Subcutaneous abdominal adipose tissue (tissue), 5 donors: Measurements from ENCODE around the gene SHC2.
A peak's percentile ranks its signal among the peaks of the same experiment; 100 is the strongest.

Source experiments
- H3K27ac ChIP-seq: one replicate; pipeline ENCODE4 v1.7.0; 2013; ENCODE audit warnings: low read depth, mild to moderate bottlenecking, inconsistent platforms, low read length, moderate library complexity
- H3K27me3 ChIP-seq, 5 donors: one replicate each; pipeline ENCODE4 v1.7.0; 2013; ENCODE audit warnings: low read length in 5 of 5, inconsistent platforms in 1 of 5; ENCODE audit not compliant: control insufficient read depth in 5 of 5, insufficient read depth in 4 of 5
- H3K36me3 ChIP-seq, 5 donors: one replicate each; pipeline ENCODE4 v1.7.0; 2013; ENCODE audit warnings: low read length in 5 of 5; ENCODE audit not compliant: control insufficient read depth in 5 of 5, insufficient read depth in 5 of 5
- H3K4me1 ChIP-seq, 5 donors: one replicate each; pipeline ENCODE4 v1.7.0; 2013; ENCODE audit warnings: low read length in 5 of 5, mild to moderate bottlenecking in 3 of 5, moderate library complexity in 1 of 5; ENCODE audit not compliant: control insufficient read depth in 5 of 5, insufficient read depth in 5 of 5
- H3K4me3 ChIP-seq, 5 donors: one replicate each; pipeline ENCODE4 v1.7.0; 2013; ENCODE audit warnings: low read length in 5 of 5, low read depth in 1 of 5
- H3K9ac ChIP-seq, 5 donors: one replicate each; pipeline ENCODE4 v1.7.0; 2013; ENCODE audit warnings: low read length in 5 of 5, mild to moderate bottlenecking in 4 of 5, moderate library complexity in 3 of 5
- H3K9me3 ChIP-seq, 5 donors: one replicate each; pipeline ENCODE4 v1.7.0; 2013; ENCODE audit warnings: low read length in 5 of 5; ENCODE audit not compliant: control insufficient read depth in 5 of 5
- donor health status: healthy.
- donor health status: healthy.
- donor health status: healthy.
- donor health status: healthy.
- donor health status: healthy.

SHC2 gene, protein sequence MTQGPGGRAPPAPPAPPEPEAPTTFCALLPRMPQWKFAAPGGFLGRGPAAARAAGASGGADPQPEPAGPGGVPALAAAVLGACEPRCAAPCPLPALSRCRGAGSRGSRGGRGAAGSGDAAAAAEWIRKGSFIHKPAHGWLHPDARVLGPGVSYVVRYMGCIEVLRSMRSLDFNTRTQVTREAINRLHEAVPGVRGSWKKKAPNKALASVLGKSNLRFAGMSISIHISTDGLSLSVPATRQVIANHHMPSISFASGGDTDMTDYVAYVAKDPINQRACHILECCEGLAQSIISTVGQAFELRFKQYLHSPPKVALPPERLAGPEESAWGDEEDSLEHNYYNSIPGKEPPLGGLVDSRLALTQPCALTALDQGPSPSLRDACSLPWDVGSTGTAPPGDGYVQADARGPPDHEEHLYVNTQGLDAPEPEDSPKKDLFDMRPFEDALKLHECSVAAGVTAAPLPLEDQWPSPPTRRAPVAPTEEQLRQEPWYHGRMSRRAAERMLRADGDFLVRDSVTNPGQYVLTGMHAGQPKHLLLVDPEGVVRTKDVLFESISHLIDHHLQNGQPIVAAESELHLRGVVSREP

DNA sequence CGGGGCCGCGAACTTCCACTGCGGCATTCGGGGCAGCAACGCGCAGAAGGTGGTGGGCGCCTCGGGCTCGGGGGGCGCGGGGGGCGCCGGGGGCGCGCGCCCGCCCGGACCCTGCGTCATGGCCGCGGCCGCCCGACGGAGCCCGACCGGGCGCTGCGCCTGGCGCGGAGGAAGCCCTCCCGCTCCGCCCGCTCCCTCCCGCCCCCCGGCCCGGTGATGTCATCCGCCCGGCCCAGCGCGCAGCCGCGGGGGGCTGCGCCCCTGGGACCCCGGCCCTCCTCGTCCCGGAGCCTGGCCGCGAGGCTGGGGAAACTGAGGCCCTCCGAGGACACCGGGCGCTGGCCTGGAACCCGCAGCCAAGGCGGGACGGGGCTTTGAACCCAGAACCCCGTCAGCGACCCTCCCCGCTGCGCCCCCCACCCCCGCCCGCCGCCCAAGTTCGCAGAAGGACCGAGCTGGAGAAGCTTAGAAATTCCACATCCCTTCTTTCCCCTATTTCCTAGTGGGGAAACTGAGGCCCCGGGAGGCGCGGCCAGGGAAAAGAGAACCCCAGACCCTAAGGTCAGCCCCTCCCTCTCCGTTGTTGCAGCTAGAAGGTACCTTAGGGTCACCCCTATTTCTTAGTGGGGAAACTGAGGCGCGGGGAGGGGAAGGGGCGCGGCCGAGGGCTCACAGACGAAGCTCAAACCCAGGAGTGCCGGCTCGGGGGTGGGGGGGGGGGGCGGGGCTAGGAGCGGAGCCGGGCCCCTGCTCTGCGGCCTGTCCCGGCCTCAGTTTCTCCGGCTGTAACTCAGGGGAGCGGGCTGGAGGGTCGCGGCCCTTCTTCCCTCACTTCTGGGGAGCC is at the start of gene SHC2:
SHC2 (minus strand) TSS at position 157 of the 844 bp plus-strand sequence; CDS start at position 120, 37 bp downstream.
- H3K4me3 ChIP-seq, result peak within 1 kb of the TSS; percentile 70 to 86 (median 75)
- peaks cover 0 to 11% (median 4%) of the 10 kb centered on the region in 5 donors for H3K27me3 ChIP-seq
- H3K9me3 ChIP-seq, result no peaks in the 10 kb centered on the region
- H3K4me1 ChIP-seq, result peaks cover 0 to 22% (median 13%) of the 10 kb centered on the region in 5 donors
- H3K27ac ChIP-seq, result peak within 1 kb of the TSS; percentile 41
- no peaks in the 10 kb centered on the region for H3K36me3 ChIP-seq
- peak within 1 kb of the TSS in 4 of 5 donors; percentile 69 to 79 (median 74) for H3K9ac ChIP-seq

- peak overlapping the region; percentile 53 to 97 (median 89) for H3K4me3 ChIP-seq
- H3K9ac ChIP-seq, result peak overlapping the region in 4 of 5 donors; percentile 37 to 88 (median 84)
- H3K27ac ChIP-seq, result no peak overlapping the region
- no peaks in the 10 kb centered on the region for H3K27me3 ChIP-seq
- H3K9me3 ChIP-seq, result no peaks in the 10 kb centered on the region
- H3K4me1 ChIP-seq, result peaks cover 6 to 43% (median 35%) of the 10 kb centered on the region in 5 donors
- H3K36me3 ChIP-seq, result peaks cover 0 to 7% (median 4%) of the 10 kb centered on the region in 5 donors
Observed at GRCh38 chr19:508204-509150, 47.6 kb upstream of the SHC2 start.

DNA sequence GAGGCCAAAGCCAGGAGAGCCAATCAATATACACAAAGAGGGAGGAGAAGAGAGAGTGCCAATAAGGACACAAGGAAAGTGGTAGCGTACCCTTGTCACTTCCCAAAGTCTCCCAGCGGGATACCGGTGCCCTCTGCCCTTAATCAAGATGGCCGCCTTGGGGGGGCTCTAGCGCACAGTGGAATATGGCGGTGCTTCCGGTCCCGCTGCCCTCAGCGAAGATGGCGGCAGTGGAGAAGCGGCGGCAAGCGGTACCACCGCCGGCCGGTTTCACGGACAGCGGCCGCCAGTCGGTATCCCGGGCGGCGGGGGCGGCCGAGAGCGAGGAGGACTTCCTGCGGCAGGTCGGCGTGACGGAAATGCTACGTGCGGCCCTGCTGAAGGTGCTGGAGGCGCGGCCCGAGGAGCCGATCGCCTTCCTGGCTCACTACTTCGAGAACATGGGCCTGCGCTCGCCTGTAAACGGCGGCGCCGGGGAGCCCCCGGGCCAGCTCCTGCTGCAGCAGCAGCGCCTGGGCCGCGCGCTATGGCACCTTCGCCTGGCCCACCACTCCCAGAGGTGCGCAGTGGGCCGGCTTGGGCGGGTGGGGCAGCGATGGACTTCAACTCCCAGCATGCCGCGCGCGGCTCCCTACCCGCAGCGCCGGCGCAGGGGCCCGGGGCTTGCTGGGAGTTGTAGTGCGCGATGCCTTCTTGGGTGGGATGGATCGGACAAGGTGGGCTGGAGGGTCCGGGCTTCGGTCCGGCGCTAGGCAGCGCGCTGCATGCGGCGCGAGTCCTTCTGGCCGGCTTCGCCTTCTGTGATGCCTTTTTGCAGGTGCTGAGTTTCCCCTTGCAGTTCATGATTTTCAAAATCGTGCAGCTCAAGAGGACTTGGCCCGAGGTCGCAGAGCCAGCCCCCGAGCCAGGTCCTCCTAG is 46.7 kb upstream of the SHC2 start, which contains the start of gene TPGS1:
TPGS1 (plus strand) TSS at position 212 of the 918 bp plus-strand sequence; CDS start at position 222, 10 bp downstream.
- Histone ChIP-seq H3K4me1 (peaks cover 6 to 36% (median 35%) of the 10 kb centered on the region in 5 donors), H3K9ac (peak within 1 kb of the TSS; percentile 63 to 88 (median 83)), H3K36me3 (peaks cover 0 to 6% (median 4%) of the 10 kb centered on the region in 5 donors), H3K9me3 (no peaks in the 10 kb centered on the region), H3K4me3 (peak within 1 kb of the TSS; percentile 75 to 97 (median 89)), H3K27ac (peak within 1 kb of the TSS; percentile 88), H3K27me3 (no peaks in the 10 kb centered on the region)

GRCh38 chr19:506404-507285 is 45.8 kb upstream of the SHC2 start:
- Histone ChIP-seq H3K9me3 (no peaks in the 10 kb centered on the region), H3K4me1 (peaks cover 6 to 35% (median 34%) of the 10 kb centered on the region in 5 donors), H3K27me3 (no peaks in the 10 kb centered on the region), H3K27ac (peak overlapping the region; percentile 88), H3K36me3 (peaks cover 0 to 6% (median 4%) of the 10 kb centered on the region in 5 donors), H3K4me3 (peak overlapping the region; percentile 75 to 97 (median 89)), H3K9ac (peak overlapping the region; percentile 63 to 88 (median 83))

GRCh38 chr19:504616-505015 is 43.8 kb upstream of the SHC2 start:
- Histone ChIP-seq H3K9ac (no peak overlapping the region), H3K4me3 (no peak overlapping the region), H3K36me3 (peaks cover 0 to 4% (median 2%) of the 10 kb centered on the region in 5 donors), H3K27ac (no peak overlapping the region), H3K27me3 (no peaks in the 10 kb centered on the region), H3K9me3 (no peaks in the 10 kb centered on the region), H3K4me1 (peaks cover 0 to 20% (median 20%) of the 10 kb centered on the region in 5 donors)

DNA sequence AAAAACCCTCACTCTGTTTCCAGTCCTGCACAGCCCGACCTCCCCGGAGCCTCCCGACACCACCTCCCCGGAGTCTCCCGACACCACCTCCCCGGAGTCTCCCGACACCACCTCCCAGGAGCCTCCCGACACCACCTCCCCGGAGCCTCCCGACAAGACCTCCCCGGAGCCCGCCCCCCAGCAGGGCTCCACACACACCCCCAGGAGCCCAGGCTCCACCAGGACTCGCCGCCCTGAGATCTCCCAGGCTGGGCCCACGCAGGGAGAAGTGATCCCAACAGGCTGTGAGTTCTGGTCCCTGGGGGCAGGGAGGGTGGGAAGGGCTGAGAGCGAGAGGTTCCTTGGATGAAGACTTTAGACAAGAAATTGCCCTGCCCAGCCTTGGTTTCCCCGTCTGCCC is 40.8 kb upstream of the SHC2 start:
- Histone ChIP-seq H3K27ac (no peak overlapping the region), H3K9ac (no peak overlapping the region), H3K4me1 (peaks cover 0 to 11% (median 9%) of the 10 kb centered on the region in 5 donors), H3K36me3 (no peaks in the 10 kb centered on the region), H3K4me3 (no peak overlapping the region), H3K9me3 (no peaks in the 10 kb centered on the region), H3K27me3 (peaks cover 9 to 16% (median 10%) of the 10 kb centered on the region in 5 donors)

DNA sequence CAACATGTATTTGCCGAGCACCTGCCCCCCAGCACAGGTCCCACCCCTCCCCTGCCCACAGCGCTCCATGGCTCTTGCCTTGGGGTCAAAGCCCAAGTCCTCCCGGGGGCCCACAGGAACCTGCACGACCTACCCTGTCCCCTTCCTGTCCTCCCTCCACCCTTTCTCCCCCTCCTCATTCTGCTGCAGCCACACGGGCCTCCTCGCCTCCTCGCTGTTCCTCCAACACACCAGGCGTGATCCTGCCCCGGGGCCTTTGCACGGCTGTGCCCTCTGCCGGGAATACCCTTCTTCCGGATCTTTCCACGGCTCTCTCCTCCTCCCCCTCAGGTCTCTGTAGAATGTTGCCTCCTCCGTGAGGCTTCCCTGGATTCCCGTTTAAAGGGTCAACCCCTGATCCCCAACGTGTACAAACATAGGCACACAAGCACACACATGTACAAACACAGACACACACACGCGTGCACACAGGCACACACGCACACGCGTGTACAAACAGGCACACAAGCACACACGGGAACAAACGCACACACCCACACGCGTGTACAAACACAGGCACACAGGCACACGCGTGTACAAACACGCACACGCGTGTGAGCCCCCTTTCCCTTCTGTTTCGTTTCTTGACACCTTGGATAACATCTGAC is 38.3 kb upstream of the SHC2 start:
- Histone ChIP-seq H3K27me3 (peaks cover 9 to 27% (median 18%) of the 10 kb centered on the region in 5 donors), H3K9me3 (no peaks in the 10 kb centered on the region), H3K4me1 (peaks cover 0 to 9% (median 5%) of the 10 kb centered on the region in 5 donors)

More for the DNA sequence above, 38.3 kb upstream of the SHC2 start:
- no peak overlapping the region for H3K27ac ChIP-seq
- no peak overlapping the region for H3K9ac ChIP-seq
- no peaks in the 10 kb centered on the region for H3K36me3 ChIP-seq
- H3K4me3 ChIP-seq, result no peak overlapping the region
